ENCODE measurements around the gene DNAJB2.

DNA sequence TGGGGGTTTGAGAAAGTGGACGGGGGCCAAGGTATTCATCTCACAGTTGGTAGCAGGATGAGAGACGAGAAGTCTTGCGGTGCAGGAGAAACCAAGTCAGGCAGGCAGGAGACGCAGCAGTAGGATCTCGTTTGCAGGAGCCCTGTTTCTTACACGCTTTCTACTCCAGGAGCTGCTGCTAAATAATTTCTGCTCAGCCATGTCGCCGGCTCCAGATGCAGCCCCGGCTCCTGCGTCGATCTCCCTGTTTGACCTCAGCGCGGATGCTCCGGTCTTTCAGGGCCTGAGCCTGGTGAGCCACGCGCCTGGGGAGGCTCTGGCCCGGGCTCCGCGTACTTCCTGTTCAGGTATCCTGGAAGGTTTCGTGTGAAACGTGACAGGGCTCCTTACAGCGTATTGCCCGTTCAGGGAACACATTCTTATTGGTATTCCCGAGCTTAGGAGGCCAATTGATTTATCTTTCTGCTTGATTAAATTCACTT is 49.1 kb upstream of the DNAJB2 start:
- TF ChIP-seq POLR2AphosphoS5 (IDR thresholded peaks at IDR 0.05) (no peak), POLR2A (IDR thresholded peaks at IDR 0.05) (no peak)
- TF ChIP-seq, protein P1, sequence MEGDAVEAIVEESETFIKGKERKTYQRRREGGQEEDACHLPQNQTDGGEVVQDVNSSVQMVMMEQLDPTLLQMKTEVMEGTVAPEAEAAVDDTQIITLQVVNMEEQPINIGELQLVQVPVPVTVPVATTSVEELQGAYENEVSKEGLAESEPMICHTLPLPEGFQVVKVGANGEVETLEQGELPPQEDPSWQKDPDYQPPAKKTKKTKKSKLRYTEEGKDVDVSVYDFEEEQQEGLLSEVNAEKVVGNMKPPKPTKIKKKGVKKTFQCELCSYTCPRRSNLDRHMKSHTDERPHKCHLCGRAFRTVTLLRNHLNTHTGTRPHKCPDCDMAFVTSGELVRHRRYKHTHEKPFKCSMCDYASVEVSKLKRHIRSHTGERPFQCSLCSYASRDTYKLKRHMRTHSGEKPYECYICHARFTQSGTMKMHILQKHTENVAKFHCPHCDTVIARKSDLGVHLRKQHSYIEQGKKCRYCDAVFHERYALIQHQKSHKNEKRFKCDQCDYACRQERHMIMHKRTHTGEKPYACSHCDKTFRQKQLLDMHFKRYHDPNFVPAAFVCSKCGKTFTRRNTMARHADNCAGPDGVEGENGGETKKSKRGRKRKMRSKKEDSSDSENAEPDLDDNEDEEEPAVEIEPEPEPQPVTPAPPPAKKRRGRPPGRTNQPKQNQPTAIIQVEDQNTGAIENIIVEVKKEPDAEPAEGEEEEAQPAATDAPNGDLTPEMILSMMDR (IDR thresholded peaks at IDR 0.05), result no peak
